Loucy (cell line): ENCODE results near the gene GALNT9.
"Not testable (repeated sequence)": the region's sequence is repeated elsewhere in the genome, so short reads cannot be mapped to it uniquely, and the experiment has no call there.

Experiments used
- H2AFZ ChIP-seq: fragments of 200-600 bp; sonication (generic); 2 replicates; pipeline ENCODE4 v1.6.0; 2016; ENCODE audit warnings: antibody characterized with exemption, mild to moderate bottlenecking, low read length, moderate library complexity
- H3F3A ChIP-seq: fragments of 200-600 bp; 2 replicates; pipeline ENCODE4 v1.6.0; 2016; ENCODE audit warnings: antibody characterized with exemption, low read depth, mild to moderate bottlenecking
- H3K27me3 ChIP-seq: fragments of 200-600 bp; sonication (generic); 2 replicates; pipeline ENCODE4 v1.6.1; 2014; ENCODE audit warnings: low read length, mild to moderate bottlenecking; ENCODE audit not compliant: insufficient read depth, poor library complexity, severe bottlenecking
- H3K36me3 ChIP-seq: fragments of 200-600 bp; sonication (generic); 2 replicates; pipeline ENCODE4 v1.6.1; 2016; ENCODE audit warnings: low read length; ENCODE audit not compliant: insufficient read depth
- H3K4me1 ChIP-seq: fragments of 200-600 bp; sonication (generic); 2 replicates; pipeline ENCODE4 v1.5.1; 2014; ENCODE audit warnings: low read length, mild to moderate bottlenecking; ENCODE audit not compliant: insufficient read depth, poor library complexity, severe bottlenecking
- H3K4me2 ChIP-seq: fragments of 200-600 bp; sonication (generic); 2 replicates; pipeline ENCODE4 v1.6.0; 2014; ENCODE audit warnings: antibody characterized with exemption, low read length, low read depth, mild to moderate bottlenecking; ENCODE audit not compliant: poor library complexity, severe bottlenecking
- H3K4me3 ChIP-seq: fragments of 200-600 bp; sonication (generic); 2 replicates; pipeline ENCODE4 v1.5.1; 2014; ENCODE audit warnings: low read length, mild to moderate bottlenecking, mixed read lengths; ENCODE audit not compliant: poor library complexity, severe bottlenecking
- H3K79me2 ChIP-seq: fragments of 200-600 bp; sonication (generic); 2 replicates; pipeline ENCODE4 v1.6.1; 2014; ENCODE audit warnings: low read length; ENCODE audit not compliant: insufficient read depth
- H3K9ac ChIP-seq: fragments of 200-600 bp; sonication (generic); 2 replicates; pipeline ENCODE4 v1.6.0; 2014; ENCODE audit warnings: mild to moderate bottlenecking, low read depth, low read length, moderate library complexity; ENCODE audit not compliant: poor library complexity, severe bottlenecking
- H3K9me2 ChIP-seq: fragments of 200-600 bp; sonication (generic); replicated peaks from 2 replicates; pipeline ENCODE4 v1.6.1; 2016; ENCODE audit warnings: low read depth, low read length, mixed read lengths
- H3K9me3 ChIP-seq: fragments of 200-600 bp; sonication (generic); 2 replicates; pipeline ENCODE4 v1.6.1; 2014; ENCODE audit warnings: mild to moderate bottlenecking, antibody characterized with exemption, low read length, low read depth; ENCODE audit not compliant: insufficient read depth
- H4K20me1 ChIP-seq: fragments of 200-600 bp; sonication (generic); 2 replicates; pipeline ENCODE4 v1.6.0; 2014; ENCODE audit warnings: antibody characterized with exemption, low read length, mild to moderate bottlenecking; ENCODE audit not compliant: insufficient read depth, poor library complexity, severe bottlenecking
- EZH2phosphoT487 ChIP-seq: fragments of 200-600 bp; IDR thresholded peaks from 2 replicates; pipeline ENCODE4 v1.6.1; 2018; ENCODE audit warnings: antibody characterized with exemption, mild to moderate bottlenecking, moderate library complexity, borderline replicate concordance
- TF ChIP-seq, protein P1 (sequence below): fragments of 200-600 bp; sonication (generic); conservative IDR thresholded peaks from 2 replicates; pipeline ENCODE4 v1.5.1; 2014; ENCODE audit warnings: mild to moderate bottlenecking, antibody characterized with exemption, low read length

The GALNT9 gene

DNA sequence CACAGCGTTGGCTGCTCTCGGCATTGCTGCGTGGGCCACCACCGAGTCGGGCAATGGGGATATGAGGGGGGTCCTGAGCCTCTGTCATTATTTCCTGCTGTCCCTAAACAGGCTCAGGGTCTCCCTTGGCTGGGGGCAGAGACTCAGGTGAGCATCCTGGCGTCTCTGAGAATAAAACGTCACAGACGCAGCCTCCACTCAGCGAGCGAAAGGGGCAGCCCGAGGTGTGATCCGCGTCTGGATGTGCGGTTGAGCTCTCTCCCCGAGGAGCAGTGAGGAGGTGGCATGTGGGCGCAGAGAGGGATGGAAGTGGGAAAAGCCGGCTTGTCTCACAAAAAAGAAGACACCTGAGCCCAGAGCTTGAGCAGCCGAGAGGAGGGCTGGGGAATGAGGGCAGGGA is 62.6 kb downstream of the GALNT9 start:
- Histone ChIP-seq H3K9ac (no peak overlapping the region), H3K4me2 (no peak overlapping the region), H3K27me3 (no peaks in the 10 kb centered on the region), H3K4me1 (no peaks in the 10 kb centered on the region), H3K4me3 (no peak overlapping the region), H4K20me1 (no peaks in the 10 kb centered on the region), H2AFZ (no peak overlapping the region), H3K9me2 (no peaks in the 10 kb centered on the region), H3K9me3 (no peaks in the 10 kb centered on the region), H3K79me2 (no peaks in the 10 kb centered on the region), H3F3A (no peaks in the 10 kb centered on the region), H3K36me3 (no peaks in the 10 kb centered on the region)
- TF ChIP-seq EZH2phosphoT487 = no peak
- TF ChIP-seq, protein P1, sequence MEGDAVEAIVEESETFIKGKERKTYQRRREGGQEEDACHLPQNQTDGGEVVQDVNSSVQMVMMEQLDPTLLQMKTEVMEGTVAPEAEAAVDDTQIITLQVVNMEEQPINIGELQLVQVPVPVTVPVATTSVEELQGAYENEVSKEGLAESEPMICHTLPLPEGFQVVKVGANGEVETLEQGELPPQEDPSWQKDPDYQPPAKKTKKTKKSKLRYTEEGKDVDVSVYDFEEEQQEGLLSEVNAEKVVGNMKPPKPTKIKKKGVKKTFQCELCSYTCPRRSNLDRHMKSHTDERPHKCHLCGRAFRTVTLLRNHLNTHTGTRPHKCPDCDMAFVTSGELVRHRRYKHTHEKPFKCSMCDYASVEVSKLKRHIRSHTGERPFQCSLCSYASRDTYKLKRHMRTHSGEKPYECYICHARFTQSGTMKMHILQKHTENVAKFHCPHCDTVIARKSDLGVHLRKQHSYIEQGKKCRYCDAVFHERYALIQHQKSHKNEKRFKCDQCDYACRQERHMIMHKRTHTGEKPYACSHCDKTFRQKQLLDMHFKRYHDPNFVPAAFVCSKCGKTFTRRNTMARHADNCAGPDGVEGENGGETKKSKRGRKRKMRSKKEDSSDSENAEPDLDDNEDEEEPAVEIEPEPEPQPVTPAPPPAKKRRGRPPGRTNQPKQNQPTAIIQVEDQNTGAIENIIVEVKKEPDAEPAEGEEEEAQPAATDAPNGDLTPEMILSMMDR = no peak

DNA sequence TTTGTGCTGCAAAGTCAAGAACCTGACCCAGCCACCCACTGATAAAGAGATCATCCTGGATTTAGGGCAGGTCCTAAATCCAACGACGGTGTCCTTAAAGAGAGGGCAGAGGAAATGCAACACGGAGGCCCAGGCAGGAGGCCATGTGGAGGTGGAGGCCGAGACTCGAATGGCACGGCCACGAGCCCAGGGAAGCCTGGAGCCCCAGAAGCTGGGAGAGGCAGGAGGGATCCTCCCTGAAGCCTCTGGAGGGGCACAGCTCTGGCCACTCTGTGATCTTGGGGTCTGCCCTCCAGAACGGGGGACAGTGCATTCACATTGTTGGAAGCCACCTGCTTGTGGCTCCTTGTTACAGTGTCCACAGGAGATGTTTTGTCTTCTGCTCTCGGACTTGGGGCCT is 63.0 kb downstream of the GALNT9 start:
- Histone ChIP-seq H2AFZ (no peak overlapping the region), H4K20me1 (no peaks in the 10 kb centered on the region), H3K4me1 (no peaks in the 10 kb centered on the region), H3F3A (no peaks in the 10 kb centered on the region), H3K9me3 (no peaks in the 10 kb centered on the region), H3K4me2 (no peak overlapping the region), H3K9ac (no peak overlapping the region), H3K9me2 (no peaks in the 10 kb centered on the region), H3K79me2 (no peaks in the 10 kb centered on the region), H3K36me3 (no peaks in the 10 kb centered on the region), H3K27me3 (no peaks in the 10 kb centered on the region), H3K4me3 (no peak overlapping the region)
- TF ChIP-seq, protein P1 = no peak
- no peak for TF ChIP-seq EZH2phosphoT487

DNA sequence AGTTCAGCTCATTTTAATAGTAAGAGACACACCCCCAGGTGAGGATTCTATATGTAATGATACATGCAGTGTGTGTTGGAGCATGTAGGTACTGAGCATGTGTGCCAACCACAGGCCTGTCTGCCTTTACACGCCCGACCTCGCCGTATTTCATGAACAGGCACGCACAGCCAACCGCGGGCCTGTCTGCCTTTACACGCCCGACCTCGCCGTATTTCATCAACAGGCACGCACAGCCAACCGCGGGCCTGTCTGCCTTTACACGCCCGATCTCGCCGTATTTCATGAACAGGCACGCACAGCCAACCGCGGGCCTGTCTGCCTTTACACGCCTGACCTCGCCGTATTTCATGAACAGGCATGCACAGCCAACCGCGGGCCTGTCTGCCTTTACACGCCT is 63.6 kb downstream of the GALNT9 start:
- not testable (repeated sequence) for H3K9ac ChIP-seq, H3K4me3 ChIP-seq, H3F3A ChIP-seq, H4K20me1 ChIP-seq, H3K9me3 ChIP-seq, H3K79me2 ChIP-seq, H3K4me1 ChIP-seq, H3K27me3 ChIP-seq, H2AFZ ChIP-seq, H3K36me3 ChIP-seq, H3K4me2 ChIP-seq, H3K9me2 ChIP-seq

DNA sequence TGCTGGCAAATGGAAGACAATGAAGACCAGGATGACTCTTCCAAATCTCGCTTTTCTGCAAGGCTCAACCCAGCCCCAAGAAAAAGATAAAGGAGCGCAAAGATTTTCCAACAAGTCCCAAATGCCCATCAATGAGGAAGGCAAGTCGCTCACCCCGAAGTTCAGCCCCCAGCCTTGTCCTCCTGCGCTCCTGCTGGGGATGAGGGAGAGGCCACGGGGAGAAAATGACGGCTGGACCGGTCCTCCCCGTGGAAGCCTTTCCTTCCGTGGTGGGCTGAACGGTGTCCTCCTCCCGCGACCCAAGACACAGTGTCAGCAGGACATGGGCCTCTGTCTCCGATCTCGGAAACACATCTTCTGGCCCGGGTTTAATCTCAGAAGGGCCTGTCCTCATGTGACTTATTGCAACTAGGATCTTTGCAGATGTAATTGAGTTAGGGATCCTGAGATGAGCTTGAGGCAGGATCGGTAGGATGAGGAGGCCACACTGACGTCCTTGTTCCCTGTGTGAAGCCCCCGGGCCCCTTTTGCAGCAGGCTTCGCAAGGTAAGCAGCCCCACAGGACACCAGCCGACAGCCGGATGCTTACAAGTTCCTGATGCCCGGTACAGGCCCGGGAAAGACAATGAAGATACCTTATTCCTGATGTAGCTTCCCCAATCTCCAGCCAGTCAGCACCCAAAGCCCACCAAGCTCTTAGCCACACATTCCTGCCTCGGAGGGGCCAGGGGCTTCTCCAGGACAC is 64.2 kb downstream of the GALNT9 start:
- no peak for TF ChIP-seq EZH2phosphoT487
- TF ChIP-seq, protein P1 = no peak
- H3K4me3 ChIP-seq = no peak overlapping the region
- no peak overlapping the region for H3K9ac ChIP-seq
- H2AFZ ChIP-seq = no peak overlapping the region
- H3K9me2 ChIP-seq = no peaks in the 10 kb centered on the region
- H3K4me2 ChIP-seq = no peak overlapping the region
- H4K20me1 ChIP-seq = no peaks in the 10 kb centered on the region
- H3K4me1 ChIP-seq = no peaks in the 10 kb centered on the region
- no peaks in the 10 kb centered on the region for H3F3A ChIP-seq
- H3K36me3 ChIP-seq = no peaks in the 10 kb centered on the region
- no peaks in the 10 kb centered on the region for H3K27me3 ChIP-seq
- H3K79me2 ChIP-seq = no peaks in the 10 kb centered on the region
- H3K9me3 ChIP-seq = no peaks in the 10 kb centered on the region
